ENCODE results near the gene UTS2. TPM values are rescaled to one million over a fixed set of nuclear protein-coding genes. Genes with fewer than 3 reads are reported as not detected.

Gene UTS2
- polyA plus RNA-seq, 2 of the 4 experiments (the other 2 are of a cell fraction) = not detected

DNA sequence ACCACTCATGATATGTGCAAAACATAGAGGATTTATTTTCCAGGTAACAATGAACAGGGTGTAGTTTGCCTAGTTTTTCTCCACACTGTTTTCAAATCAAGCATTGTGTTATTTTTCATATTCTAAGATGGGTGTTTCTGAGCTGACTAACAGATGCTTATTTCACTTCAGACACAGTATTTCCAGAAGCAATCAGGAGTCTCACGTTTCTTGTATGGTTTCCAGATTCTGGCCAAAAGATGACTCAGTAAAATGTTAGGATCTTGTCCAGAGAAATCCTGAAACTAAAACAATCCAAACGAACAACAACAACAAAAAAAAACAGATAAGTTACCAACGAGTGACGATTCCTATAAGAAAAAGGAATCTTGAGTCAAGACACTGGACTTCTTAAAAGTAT, 5.3 kb downstream of the UTS2 start:
- Histone ChIP-seq H3K4me3 (no peak overlapping the region), H3K27ac (no peak overlapping the region), H3K4me1 (no peaks in the 10 kb centered on the region), H3K4me2 (no peak overlapping the region), H3K9me3 (no peaks in the 10 kb centered on the region)
- ChIA-PET CTCF (no interaction called here), POLR2A (interaction anchor here (0.6 kb wide), 1 partner anchor 1027 kb away, joined by 8 read pairs; no protein-coding TSS in a partner anchor)
- FAIRE-seq (no peak), DNase-seq (ENCODE audit: low read depth in 1 of 2, low spot score in 1 of 2) (no peak), ATAC-seq (no peak)
- 48% methylated on average over 4 of the region's 4 CpGs for WGBS (ENCODE audit: missing lambda C conversion rate)
- TF ChIP-seq EHMT2 (IDR thresholded peaks at IDR 0.05; ENCODE audit: low read depth) (no peak), ESRRA (IDR thresholded peaks at IDR 0.05; ENCODE audit: borderline replicate concordance, low read length) (no peak), NFE2L2 (conservative IDR thresholded peaks at IDR 0.05; ENCODE audit: low read length) (no peak), FOSL2 (IDR thresholded peaks at IDR 0.05) (no peak), FOSL2 (CRISPR knock-in tag; IDR thresholded peaks at IDR 0.05) (no peak), CHD4 (IDR thresholded peaks at IDR 0.05; ENCODE audit: borderline replicate concordance) (no peak), SREBF2 (IDR thresholded peaks at IDR 0.05) (no peak), HOXB5 (CRISPR knock-in tag; IDR thresholded peaks at IDR 0.05) (no peak), HEYL (CRISPR knock-in tag; IDR thresholded peaks at IDR 0.05) (no peak), RCOR1 (IDR thresholded peaks at IDR 0.05; ENCODE audit: low read depth, low read length) (no peak), ZC3H11A (IDR thresholded peaks at IDR 0.05) (no peak), MAZ (IDR thresholded peaks at IDR 0.05; ENCODE audit: borderline replicate concordance, low read depth, low read length) (no peak), GATA3 (IDR thresholded peaks at IDR 0.05; ENCODE audit: borderline replicate concordance) (no peak), TFCP2L1 (CRISPR knock-in tag; IDR thresholded peaks at IDR 0.05) (no peak), TP53 (CRISPR knock-in tag; IDR thresholded peaks at IDR 0.05) (no peak)
- TF ChIP-seq, protein P1, sequence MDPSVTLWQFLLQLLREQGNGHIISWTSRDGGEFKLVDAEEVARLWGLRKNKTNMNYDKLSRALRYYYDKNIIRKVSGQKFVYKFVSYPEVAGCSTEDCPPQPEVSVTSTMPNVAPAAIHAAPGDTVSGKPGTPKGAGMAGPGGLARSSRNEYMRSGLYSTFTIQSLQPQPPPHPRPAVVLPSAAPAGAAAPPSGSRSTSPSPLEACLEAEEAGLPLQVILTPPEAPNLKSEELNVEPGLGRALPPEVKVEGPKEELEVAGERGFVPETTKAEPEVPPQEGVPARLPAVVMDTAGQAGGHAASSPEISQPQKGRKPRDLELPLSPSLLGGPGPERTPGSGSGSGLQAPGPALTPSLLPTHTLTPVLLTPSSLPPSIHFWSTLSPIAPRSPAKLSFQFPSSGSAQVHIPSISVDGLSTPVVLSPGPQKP (IDR thresholded peaks at IDR 0.05; ENCODE audit: low read depth, low read length) = no peak
- TF ChIP-seq, protein P2, sequence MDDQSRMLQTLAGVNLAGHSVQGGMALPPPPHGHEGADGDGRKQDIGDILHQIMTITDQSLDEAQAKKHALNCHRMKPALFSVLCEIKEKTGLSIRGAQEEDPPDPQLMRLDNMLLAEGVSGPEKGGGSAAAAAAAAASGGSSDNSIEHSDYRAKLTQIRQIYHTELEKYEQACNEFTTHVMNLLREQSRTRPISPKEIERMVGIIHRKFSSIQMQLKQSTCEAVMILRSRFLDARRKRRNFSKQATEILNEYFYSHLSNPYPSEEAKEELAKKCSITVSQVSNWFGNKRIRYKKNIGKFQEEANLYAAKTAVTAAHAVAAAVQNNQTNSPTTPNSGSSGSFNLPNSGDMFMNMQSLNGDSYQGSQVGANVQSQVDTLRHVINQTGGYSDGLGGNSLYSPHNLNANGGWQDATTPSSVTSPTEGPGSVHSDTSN (IDR thresholded peaks at IDR 0.05) = no peak

GRCh38 chr1:7846656-7847055, 6.2 kb downstream of the UTS2 start:
- no peak overlapping the region for H3K4me3 ChIP-seq
- no peaks in the 10 kb centered on the region for H3K4me1 ChIP-seq
- ChIA-PET POLR2A (no interaction called here), CTCF (no interaction called here)
- FAIRE-seq = no peak
- no peak for DNase-seq (ENCODE audit: low read depth in 1 of 2, low spot score in 1 of 2)
- WGBS (ENCODE audit: missing lambda C conversion rate) = 79% methylated on average over 7 of the region's 7 CpGs
- no peak for ATAC-seq
- no peak overlapping the region for H3K27ac ChIP-seq
- H3K4me2 ChIP-seq = no peak overlapping the region
- no peak for TF ChIP-seq NPAS2 (CRISPR knock-in tag; IDR thresholded peaks at IDR 0.05; ENCODE audit: borderline replicate concordance)
- no peak for TF ChIP-seq NFE2L2 (conservative IDR thresholded peaks at IDR 0.05; ENCODE audit: low read length)
- TF ChIP-seq EHF (CRISPR knock-in tag; IDR thresholded peaks at IDR 0.05) = no peak
- no peak for TF ChIP-seq EHMT2 (IDR thresholded peaks at IDR 0.05; ENCODE audit: low read depth)
- no peak for TF ChIP-seq KDM5A (IDR thresholded peaks at IDR 0.05)
- TF ChIP-seq HOXA7 (CRISPR knock-in tag; IDR thresholded peaks at IDR 0.05) = no peak
- TF ChIP-seq, protein P3, sequence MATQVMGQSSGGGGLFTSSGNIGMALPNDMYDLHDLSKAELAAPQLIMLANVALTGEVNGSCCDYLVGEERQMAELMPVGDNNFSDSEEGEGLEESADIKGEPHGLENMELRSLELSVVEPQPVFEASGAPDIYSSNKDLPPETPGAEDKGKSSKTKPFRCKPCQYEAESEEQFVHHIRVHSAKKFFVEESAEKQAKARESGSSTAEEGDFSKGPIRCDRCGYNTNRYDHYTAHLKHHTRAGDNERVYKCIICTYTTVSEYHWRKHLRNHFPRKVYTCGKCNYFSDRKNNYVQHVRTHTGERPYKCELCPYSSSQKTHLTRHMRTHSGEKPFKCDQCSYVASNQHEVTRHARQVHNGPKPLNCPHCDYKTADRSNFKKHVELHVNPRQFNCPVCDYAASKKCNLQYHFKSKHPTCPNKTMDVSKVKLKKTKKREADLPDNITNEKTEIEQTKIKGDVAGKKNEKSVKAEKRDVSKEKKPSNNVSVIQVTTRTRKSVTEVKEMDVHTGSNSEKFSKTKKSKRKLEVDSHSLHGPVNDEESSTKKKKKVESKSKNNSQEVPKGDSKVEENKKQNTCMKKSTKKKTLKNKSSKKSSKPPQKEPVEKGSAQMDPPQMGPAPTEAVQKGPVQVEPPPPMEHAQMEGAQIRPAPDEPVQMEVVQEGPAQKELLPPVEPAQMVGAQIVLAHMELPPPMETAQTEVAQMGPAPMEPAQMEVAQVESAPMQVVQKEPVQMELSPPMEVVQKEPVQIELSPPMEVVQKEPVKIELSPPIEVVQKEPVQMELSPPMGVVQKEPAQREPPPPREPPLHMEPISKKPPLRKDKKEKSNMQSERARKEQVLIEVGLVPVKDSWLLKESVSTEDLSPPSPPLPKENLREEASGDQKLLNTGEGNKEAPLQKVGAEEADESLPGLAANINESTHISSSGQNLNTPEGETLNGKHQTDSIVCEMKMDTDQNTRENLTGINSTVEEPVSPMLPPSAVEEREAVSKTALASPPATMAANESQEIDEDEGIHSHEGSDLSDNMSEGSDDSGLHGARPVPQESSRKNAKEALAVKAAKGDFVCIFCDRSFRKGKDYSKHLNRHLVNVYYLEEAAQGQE (IDR thresholded peaks at IDR 0.05) = no peak
- no peak for TF ChIP-seq BHLHE40 (IDR thresholded peaks at IDR 0.05; ENCODE audit: low read depth, low read length)
- no peak for TF ChIP-seq BCL3 (IDR thresholded peaks at IDR 0.05)
- no peak for TF ChIP-seq ZSCAN20 (CRISPR knock-in tag; IDR thresholded peaks at IDR 0.05)
- no peaks in the 10 kb centered on the region for H3K9me3 ChIP-seq

All from A549 (cell line).